ENCODE data around the gene DLG5.

Gene DLG5

GRCh38 chr10:77932016-77932715 is 5.6 kb upstream of the DLG5 start:
- Histone ChIP-seq H3K9me3 (ENCODE audit: insufficient read depth, low read length) (no peaks in the 10 kb centered on the region), H3K36me3 (ENCODE audit: insufficient read depth, insufficient read length, low read length) (no peaks in the 10 kb centered on the region), H3K9ac (ENCODE audit: insufficient read length, low read depth) (no peak overlapping the region), H3K4me3 (ENCODE audit: insufficient read length, low read depth) (no peak overlapping the region), H3K27me3 (ENCODE audit: insufficient read depth, insufficient read length) (no peaks in the 10 kb centered on the region), H3K4me1 (ENCODE audit: insufficient read depth, insufficient read length) (peaks cover 5% of the 10 kb centered on the region)
- TF ChIP-seq SUZ12 (IDR thresholded peaks at IDR 0.05; ENCODE audit: extremely low read depth, insufficient read depth, insufficient read length) (no peak), YY1 (IDR thresholded peaks at IDR 0.05; ENCODE audit: insufficient read depth, insufficient read length) (no peak), ZNF274 (IDR thresholded peaks at IDR 0.05; ENCODE audit: low read depth, low read length) (no peak)
- no peak for DNase-seq (ENCODE audit: low read depth, low spot score)

- H3K27me3 ChIP-seq (ENCODE audit: insufficient read depth, insufficient read length), result no peaks in the 10 kb centered on the region
- TF ChIP-seq YY1 (IDR thresholded peaks at IDR 0.05; ENCODE audit: insufficient read depth, insufficient read length), result no peak
- TF ChIP-seq ZNF274 (IDR thresholded peaks at IDR 0.05; ENCODE audit: low read depth, low read length), result no peak
- TF ChIP-seq SUZ12 (IDR thresholded peaks at IDR 0.05; ENCODE audit: extremely low read depth, insufficient read depth, insufficient read length), result no peak
- DNase-seq (ENCODE audit: low read depth, low spot score), result no peak
- peak overlapping the region; percentile 75 for H3K4me3 ChIP-seq (ENCODE audit: insufficient read length, low read depth)
- H3K4me1 ChIP-seq (ENCODE audit: insufficient read depth, insufficient read length), result peaks cover 2% of the 10 kb centered on the region
- peak overlapping the region; percentile 89 for H3K9ac ChIP-seq (ENCODE audit: insufficient read length, low read depth)
- peaks cover 8% of the 10 kb centered on the region for H3K36me3 ChIP-seq (ENCODE audit: insufficient read depth, insufficient read length, low read length)
- H3K9me3 ChIP-seq (ENCODE audit: insufficient read depth, low read length), result no peaks in the 10 kb centered on the region
Measured at GRCh38 chr10:77927402-77928246, 1.1 kb upstream of the DLG5 start.

- Histone ChIP-seq H3K36me3 (ENCODE audit: insufficient read depth, insufficient read length, low read length) (peaks cover 23% of the 10 kb centered on the region), H3K27me3 (ENCODE audit: insufficient read depth, insufficient read length) (no peaks in the 10 kb centered on the region), H3K9ac (ENCODE audit: insufficient read length, low read depth) (peak overlapping the region; percentile 89), H3K4me3 (ENCODE audit: insufficient read length, low read depth) (peak overlapping the region; percentile 75), H3K9me3 (ENCODE audit: insufficient read depth, low read length) (no peaks in the 10 kb centered on the region), H3K4me1 (ENCODE audit: insufficient read depth, insufficient read length) (peaks cover 2% of the 10 kb centered on the region)
- TF ChIP-seq SUZ12 (IDR thresholded peaks at IDR 0.05; ENCODE audit: extremely low read depth, insufficient read depth, insufficient read length), result no peak
- no peak for TF ChIP-seq ZNF274 (IDR thresholded peaks at IDR 0.05; ENCODE audit: low read depth, low read length)
- no peak for DNase-seq (ENCODE audit: low read depth, low spot score)
Measured at GRCh38 chr10:77925795-77926565, 575 bp downstream of the DLG5 start.

- no peak for TF ChIP-seq ZNF274 (IDR thresholded peaks at IDR 0.05; ENCODE audit: low read depth, low read length)
- no peak for TF ChIP-seq SUZ12 (IDR thresholded peaks at IDR 0.05; ENCODE audit: extremely low read depth, insufficient read depth, insufficient read length)
- TF ChIP-seq YY1 (IDR thresholded peaks at IDR 0.05; ENCODE audit: insufficient read depth, insufficient read length), result no peak
- H3K36me3 ChIP-seq (ENCODE audit: insufficient read depth, insufficient read length, low read length), result peaks cover 23% of the 10 kb centered on the region
- no peak for DNase-seq (ENCODE audit: low read depth, low spot score)
- H3K4me3 ChIP-seq (ENCODE audit: insufficient read length, low read depth), result peak overlapping the region; percentile 75
- H3K4me1 ChIP-seq (ENCODE audit: insufficient read depth, insufficient read length), result peaks cover 2% of the 10 kb centered on the region
- peak overlapping the region; percentile 89 for H3K9ac ChIP-seq (ENCODE audit: insufficient read length, low read depth)
- H3K27me3 ChIP-seq (ENCODE audit: insufficient read depth, insufficient read length), result no peaks in the 10 kb centered on the region
- H3K9me3 ChIP-seq (ENCODE audit: insufficient read depth, low read length), result no peaks in the 10 kb centered on the region
Measured at GRCh38 chr10:77925410-77925794, 1.2 kb downstream of the DLG5 start.

- H3K27me3 ChIP-seq (ENCODE audit: insufficient read depth, insufficient read length), result no peaks in the 10 kb centered on the region
- H3K9ac ChIP-seq (ENCODE audit: insufficient read length, low read depth), result no peak overlapping the region
- TF ChIP-seq SUZ12 (IDR thresholded peaks at IDR 0.05; ENCODE audit: extremely low read depth, insufficient read depth, insufficient read length) (no peak), YY1 (IDR thresholded peaks at IDR 0.05; ENCODE audit: insufficient read depth, insufficient read length) (no peak), ZNF274 (IDR thresholded peaks at IDR 0.05; ENCODE audit: low read depth, low read length) (no peak)
- no peaks in the 10 kb centered on the region for H3K9me3 ChIP-seq (ENCODE audit: insufficient read depth, low read length)
- peaks cover 2% of the 10 kb centered on the region for H3K4me1 ChIP-seq (ENCODE audit: insufficient read depth, insufficient read length)
- DNase-seq (ENCODE audit: low read depth, low spot score), result no peak
- H3K36me3 ChIP-seq (ENCODE audit: insufficient read depth, insufficient read length, low read length), result peaks cover 25% of the 10 kb centered on the region
- H3K4me3 ChIP-seq (ENCODE audit: insufficient read length, low read depth), result no peak overlapping the region
Measured at GRCh38 chr10:77922566-77923179, 3.9 kb downstream of the DLG5 start.

DNA sequence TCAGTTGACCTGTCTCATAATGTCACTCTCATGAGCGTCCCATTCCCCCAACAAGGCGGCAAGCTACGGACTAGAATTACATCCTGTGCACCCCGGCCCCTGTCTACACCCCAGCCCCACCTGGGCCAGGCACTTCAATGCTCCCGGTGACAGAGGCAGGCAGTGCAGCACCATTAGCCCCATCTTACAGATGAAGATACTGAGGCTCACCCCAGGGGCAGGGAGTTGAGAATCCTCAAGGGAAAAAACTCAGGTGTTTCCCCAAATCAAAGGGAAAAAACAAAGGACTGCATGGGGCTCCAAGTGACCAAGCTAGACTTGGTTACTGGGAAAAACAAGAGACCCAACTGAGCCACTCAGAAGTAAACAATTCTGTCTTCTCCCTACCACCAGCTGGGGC is 4.5 kb downstream of the DLG5 start:
- Histone ChIP-seq H3K27me3 (ENCODE audit: insufficient read depth, insufficient read length) (no peaks in the 10 kb centered on the region), H3K9me3 (ENCODE audit: insufficient read depth, low read length) (no peaks in the 10 kb centered on the region), H3K9ac (ENCODE audit: insufficient read length, low read depth) (no peak overlapping the region), H3K36me3 (ENCODE audit: insufficient read depth, insufficient read length, low read length) (peaks cover 25% of the 10 kb centered on the region), H3K4me3 (ENCODE audit: insufficient read length, low read depth) (no peak overlapping the region), H3K4me1 (ENCODE audit: insufficient read depth, insufficient read length) (peaks cover 2% of the 10 kb centered on the region)
- no peak for DNase-seq (ENCODE audit: low read depth, low spot score)
- no peak for TF ChIP-seq SUZ12 (IDR thresholded peaks at IDR 0.05; ENCODE audit: extremely low read depth, insufficient read depth, insufficient read length)
- no peak for TF ChIP-seq YY1 (IDR thresholded peaks at IDR 0.05; ENCODE audit: insufficient read depth, insufficient read length)
- no peak for TF ChIP-seq ZNF274 (IDR thresholded peaks at IDR 0.05; ENCODE audit: low read depth, low read length)
